ENCODE results near the gene PHACTR4.
"Not testable (repeated sequence)": the region's sequence is repeated elsewhere in the genome, so short reads cannot be mapped to it uniquely, and the experiment has no call there.

Gene PHACTR4

GRCh38 chr1:28530456-28530855, 160.9 kb downstream of the PHACTR4 start:
- DNase-seq = no peak

GRCh38 chr1:28534671-28535070, 165.1 kb downstream of the PHACTR4 start:
- no peak for DNase-seq

- no peak for DNase-seq
These were observed 165.6 kb downstream of the PHACTR4 start for GRCh38 chr1:28535180-28535579.

- DNase-seq = no peak
These were observed 168.1 kb downstream of the PHACTR4 start for GRCh38 chr1:28537457-28538199.

GRCh38 chr1:28538286-28538685, 168.7 kb downstream of the PHACTR4 start:
- DNase-seq = no peak

- no peak for DNase-seq
These were observed 171.1 kb downstream of the PHACTR4 start for GRCh38 chr1:28540651-28541050.

- DNase-seq = not testable (repeated sequence)
These were observed 172.0 kb downstream of the PHACTR4 start for GRCh38 chr1:28541414-28542015.

GRCh38 chr1:28545246-28545628, 175.7 kb downstream of the PHACTR4 start:
- DNase-seq = no peak

- no peak for DNase-seq
These were observed 178.8 kb downstream of the PHACTR4 start for GRCh38 chr1:28548318-28548717.
